SK-N-SH (cell line): ENCODE results near the gene ATF5. TPM values are rescaled to one million over a fixed set of nuclear protein-coding genes. Genes with fewer than 3 reads are reported as not detected.

Experiments
- CTCF ChIA-PET: fragments of 300-600, 350-600 bp; formaldehyde crosslinking; extraction: SDS; loops from one replicate; lab custom pipeline; 2021; lab: Yijun Ruan, JAX
- POLR2A ChIA-PET: fragments of 350-600 bp; sonication (Branson Sonifier 250); formaldehyde crosslinking; extraction: SDS; loops from one replicate; lab custom pipeline; 2020; ENCODE audit warnings: antibody characterized with exemption, inconsistent platforms; lab: Yijun Ruan, JAX
- DNase-seq: peaks from one replicate; pipeline ENCODE4 v3.0.0; 2012
- H2AFZ ChIP-seq: fragments of 200-600 bp; sonication (generic); 2 replicates; pipeline ENCODE4 v1.8.1; 2016; ENCODE audit warnings: antibody characterized with exemption, mild to moderate bottlenecking, low read depth
- H3F3A ChIP-seq: fragments of 200-600 bp; sonication (generic); replicated peaks from 2 replicates; pipeline ENCODE3; 2016; ENCODE audit warnings: antibody characterized with exemption, mild to moderate bottlenecking; ENCODE audit not compliant: insufficient read depth
- H3K27ac ChIP-seq, 2 experiments: fragments of 200-500 bp in 1 of 2; fragments of 200-600 bp in 1 of 2; sonication (Bioruptor generic) in 1 of 2; sonication (generic), shearing (Covaris generic) in 1 of 2; 2 replicates each; pipeline versions ENCODE4 v1.5.1 to v1.6.1; 2014 to 2016; ENCODE audit warnings: low read depth in 2 of 2, inconsistent platforms in 1 of 2, low read length in 1 of 2, mild to moderate bottlenecking in 1 of 2, mixed read lengths in 1 of 2
- H3K27me3 ChIP-seq: fragments of 200-600 bp; sonication (generic), shearing (Covaris generic); 2 replicates; pipeline ENCODE4 v1.6.1; 2016; ENCODE audit warnings: mixed run types; ENCODE audit not compliant: insufficient read depth
- H3K36me3 ChIP-seq, 2 experiments: fragments of 200-500 bp in 1 of 2; fragments of 200-600 bp in 1 of 2; sonication (Bioruptor generic) in 1 of 2; sonication (generic) in 1 of 2; replicated peaks in 1 of 2; 2 replicates each; pipeline versions ENCODE3 to v1.5.1; 2014 to 2016; ENCODE audit warnings: low read length in 1 of 2, mild to moderate bottlenecking in 1 of 2; ENCODE audit not compliant: insufficient read depth in 2 of 2, control insufficient read depth in 1 of 2
- H3K4me1 ChIP-seq, 2 experiments: fragments of 200-500 bp in 1 of 2; fragments of 200-600 bp in 1 of 2; sonication (Bioruptor generic) in 1 of 2; sonication (generic), shearing (Covaris generic) in 1 of 2; 2 replicates each; pipeline versions ENCODE4 v1.5.1 to v1.6.1; 2014 to 2016; ENCODE audit warnings: low read depth in 1 of 2, low read length in 1 of 2, mixed run types in 1 of 2; ENCODE audit not compliant: insufficient read depth in 2 of 2, control insufficient read depth in 1 of 2
- H3K4me2 ChIP-seq: fragments of 200-600 bp; sonication (generic), shearing (Covaris generic); 2 replicates; pipeline ENCODE4 v1.6.1; 2017; ENCODE audit warnings: mixed run types
- H3K4me3 ChIP-seq, 2 experiments: fragments of 200-500 bp in 1 of 2; fragments of 200-600 bp in 1 of 2; sonication (Bioruptor generic) in 1 of 2; sonication (generic), shearing (Covaris generic) in 1 of 2; 2 replicates each; pipeline versions ENCODE4 v1.5.1 to v1.8.1; 2014 to 2016; ENCODE audit warnings: low read depth in 2 of 2, inconsistent platforms in 1 of 2, low read length in 1 of 2, mild to moderate bottlenecking in 1 of 2, mixed read lengths in 1 of 2, moderate library complexity in 1 of 2
- H3K79me2 ChIP-seq: fragments of 200-600 bp; sonication (generic); 2 replicates; pipeline ENCODE4 v1.8.1; 2017; ENCODE audit warnings: mild to moderate bottlenecking; ENCODE audit not compliant: insufficient read depth
- H3K9ac ChIP-seq: fragments of 200-600 bp; sonication (generic); 2 replicates; pipeline ENCODE4 v1.6.1; 2017; ENCODE audit warnings: mixed run types
- H3K9me2 ChIP-seq: fragments of 200-600 bp; sonication (generic); 2 replicates; pipeline ENCODE4 v1.6.1; 2017; ENCODE audit warnings: mixed run types
- H3K9me3 ChIP-seq: fragments of 200-600 bp; sonication (generic); 2 replicates; pipeline ENCODE4 v1.6.1; 2017; ENCODE audit warnings: mixed run types, mild to moderate bottlenecking, moderate library complexity
- H4K20me1 ChIP-seq: fragments of 200-600 bp; sonication (generic); 2 replicates; pipeline ENCODE4 v1.6.1; 2017; ENCODE audit warnings: mild to moderate bottlenecking, mixed run types; ENCODE audit not compliant: insufficient read depth
- CHD2 ChIP-seq: fragments of 150-350 bp; IDR thresholded peaks from 2 replicates; pipeline ENCODE4 v1.6.1; 2018; ENCODE audit warnings: low read length; ENCODE audit not compliant: partially characterized antibody
- CTCF ChIP-seq: fragments of 200-600 bp; sonication (generic); IDR thresholded peaks from 2 replicates; pipeline ENCODE4 v1.6.1; 2017; ENCODE audit warnings: antibody characterized with exemption, mild to moderate bottlenecking, moderate library complexity
- ELF1 ChIP-seq: IDR thresholded peaks from 2 replicates; pipeline ENCODE4 v1.4.0; 2012
- EZH2phosphoT487 ChIP-seq: fragments of 200-600 bp; sonication (generic); IDR thresholded peaks from 2 replicates; pipeline ENCODE4 v1.6.1; 2017; ENCODE audit warnings: low read depth, mixed run types, mild to moderate bottlenecking, antibody characterized with exemption, moderate library complexity, borderline replicate concordance
- FOSL2 ChIP-seq: IDR thresholded peaks from 2 replicates; pipeline ENCODE4 v1.4.0; 2012; ENCODE audit warnings: low read depth, mild to moderate bottlenecking, moderate library complexity, borderline replicate concordance
- FOXJ3 ChIP-seq: sonication (generic); formaldehyde crosslinking; IDR thresholded peaks from 2 replicates; pipeline ENCODE4 v1.5.1; 2020; ENCODE audit warnings: mild to moderate bottlenecking, missing genetic modification reagents
- FOXM1 ChIP-seq: IDR thresholded peaks from 2 replicates; pipeline ENCODE4 v1.4.0; 2012; ENCODE audit warnings: low read depth, mild to moderate bottlenecking
- GATA2 ChIP-seq: sonication (generic); formaldehyde crosslinking; IDR thresholded peaks from 2 replicates; pipeline ENCODE4 v1.5.0; 2020; ENCODE audit warnings: mild to moderate bottlenecking, missing genetic modification reagents
- IRF3 ChIP-seq: fragments of 150-350 bp; IDR thresholded peaks from 2 replicates; pipeline ENCODE4 v1.6.1; 2016; ENCODE audit warnings: mild to moderate bottlenecking, low read depth, low read length
- JUND ChIP-seq: IDR thresholded peaks from 2 replicates; pipeline ENCODE4 v1.4.0; 2012
- MXI1 ChIP-seq: IDR thresholded peaks from 2 replicates; pipeline ENCODE4 v1.6.1; 2012; ENCODE audit warnings: mild to moderate bottlenecking, low read depth, low read length, improper control_type of control experiment
- NFIC ChIP-seq: IDR thresholded peaks from 2 replicates; pipeline ENCODE4 v1.4.0; 2012; ENCODE audit warnings: borderline replicate concordance
- NRF1 ChIP-seq: IDR thresholded peaks from 2 replicates; pipeline ENCODE4 v1.6.1; 2012; ENCODE audit warnings: low read depth, mild to moderate bottlenecking, low read length
- PBX3 ChIP-seq: IDR thresholded peaks from 2 replicates; pipeline ENCODE4; 2012
- POLR2AphosphoS5 ChIP-seq: IDR thresholded peaks from 2 replicates; pipeline ENCODE4 v1.6.1; 2012; ENCODE audit warnings: low read depth, low read length
- RAD21 ChIP-seq: IDR thresholded peaks from 2 replicates; pipeline ENCODE4 v1.6.1; 2012; ENCODE audit warnings: mild to moderate bottlenecking, low read length
- RCOR1 ChIP-seq: fragments of 150-350 bp; IDR thresholded peaks from 2 replicates; pipeline ENCODE4 v1.6.1; 2017; ENCODE audit warnings: antibody characterized with exemption, low read length
- REST ChIP-seq: IDR thresholded peaks from 2 replicates; pipeline ENCODE4 v1.6.1; 2012; ENCODE audit warnings: mild to moderate bottlenecking, low read depth, low read length, moderate library complexity
- RFX5 ChIP-seq: IDR thresholded peaks from 2 replicates; pipeline ENCODE4 v1.6.1; 2012; ENCODE audit warnings: mild to moderate bottlenecking, improper control_type of control experiment, low read length
- RXRA ChIP-seq: IDR thresholded peaks from 2 replicates; pipeline ENCODE4 v1.4.0; 2012; ENCODE audit warnings: low read depth, mild to moderate bottlenecking, borderline replicate concordance
- TCF12 ChIP-seq: IDR thresholded peaks from 2 replicates; pipeline ENCODE4 v1.4.0; 2012
- TEAD4 ChIP-seq: IDR thresholded peaks from 2 replicates; pipeline ENCODE4 v1.4.0; 2012; ENCODE audit warnings: mild to moderate bottlenecking, borderline replicate concordance; ENCODE audit not compliant: insufficient read depth
- USF1 ChIP-seq: IDR thresholded peaks from 2 replicates; pipeline ENCODE4 v1.4.0; 2012; ENCODE audit warnings: low read depth, borderline replicate concordance
- YY1 ChIP-seq: IDR thresholded peaks from 2 replicates; pipeline ENCODE4 v1.4.0; 2012; ENCODE audit warnings: low read depth, mild to moderate bottlenecking
- WGBS: methylation state at CpG from one replicate; pipeline ENCODE4 v1.1.6; 2017; ENCODE audit warnings: low lambda C conversion rate; 5-methylcytosine and 5-hydroxymethylcytosine counted together
- polyA plus RNA-seq, 3 experiments: library from polyadenylated mRNA; depleted of rRNA; stranded (reverse); fragments of >200 nt; gene quantifications; 2 replicates each; pipeline ENCODE4 v1.2.3, GENCODE V29; 2012

Gene ATF5
- polyA plus RNA-seq, 1 of the 3 experiments (the other 2 are of a cell fraction), result 11.7 TPM

- peak; percentile 46; the same call in 1 of the 2 replicates for TF ChIP-seq POLR2AphosphoS5
- no peak for TF ChIP-seq ELF1
- TF ChIP-seq CTCF, result no peak
- no peak for TF ChIP-seq TCF12
- no peak for TF ChIP-seq GATA2
- TF ChIP-seq RAD21, result no peak
- peak; percentile 97 for TF ChIP-seq PBX3
- no peak for TF ChIP-seq JUND
- no peak for TF ChIP-seq TEAD4
- TF ChIP-seq FOXJ3 (CRISPR knock-in tag), result no peak
- TF ChIP-seq RXRA, result no peak
Observed at GRCh38 chr19:49929611-49930482, 842 bp downstream of the ATF5 start (continued).

- POLR2A ChIA-PET, result interaction anchor here (1.9 to 2.1 kb wide), 2 partner anchors 54 to 61 kb away, joined by 7 to 8 read pairs; partner anchors contain the start of gene AKT1S1
- Histone ChIP-seq H3F3A (peaks cover 18% of the 10 kb centered on the region), H3K27ac (peak overlapping the region in 1 of 2 experiments; percentile 94; a peak in 2 of 4 replicates), H4K20me1 (0 out of 2 replicates have a peak, but pooled peaks cover 11% of the 10 kb centered on the region), H2AFZ (peak overlapping the region; percentile 99; the same call in 1 of the 2 replicates), H3K4me3 (peak overlapping the region; percentile 38 to 100; a peak in 3 of 4 replicates), H3K36me3 (peaks cover 3 to 34% of the 10 kb centered on the region in 2 experiments), H3K27me3 (no peaks in the 10 kb centered on the region), H3K9me3 (no peaks in the 10 kb centered on the region), H3K79me2 (peaks cover 38% of the 10 kb centered on the region), H3K4me2 (peak overlapping the region; percentile 94; the same call in 1 of the 2 replicates), H3K4me1 (peaks cover 7 to 10% of the 10 kb centered on the region in 2 experiments; a peak in 2 of 4 replicates), H3K9me2 (no peaks in the 10 kb centered on the region), H3K9ac (no peak overlapping the region)
- DNase-seq, result no peak
- CTCF ChIA-PET, result interaction anchor here (1.2 to 3.5 kb wide), 2 partner anchors 7 to 205 kb away, joined by 3 to 23 read pairs; no protein-coding TSS in a partner anchor
- 91% methylated on average over 15 of the region's 15 CpGs for WGBS
- TF ChIP-seq IRF3 (no peak), MXI1 (no peak), CHD2 (no peak), EZH2phosphoT487 (no peak), FOXM1 (no peak), JUND (no peak), RFX5 (no peak), NRF1 (no peak), FOSL2 (no peak), NFIC (no peak), YY1 (no peak), USF1 (no peak), RCOR1 (no peak), REST (no peak)
Observed at GRCh38 chr19:49930483-49931011, 1.5 kb downstream of the ATF5 start.
